ENCODE measurements around the gene PLD5. TPM values are rescaled to one million over a fixed set of nuclear protein-coding genes. Genes with fewer than 3 reads are reported as not detected.

PLD5 gene
- total RNA-seq, 1 donor from 2014 or later = 0.24 TPM

DNA sequence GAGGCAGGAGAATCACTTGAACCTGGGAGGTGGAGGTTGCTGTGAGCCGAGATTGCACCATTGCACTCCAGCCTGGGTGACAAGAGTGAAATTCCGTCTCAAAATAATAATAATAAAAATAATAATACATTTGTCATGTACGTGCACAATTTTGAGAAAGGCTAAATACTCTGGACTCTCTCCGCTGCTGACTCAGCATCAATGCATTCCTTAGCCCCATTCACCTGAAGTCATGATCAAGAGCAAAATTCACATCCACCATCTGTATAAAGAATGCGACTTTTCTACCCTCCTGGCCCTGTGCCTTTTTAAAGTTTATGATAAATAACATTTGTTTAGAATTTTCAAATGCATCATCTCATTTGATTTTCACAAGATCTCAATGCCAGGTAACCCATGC lies 490.1 kb downstream of the PLD5 start:
- no peak for DNase-seq (ENCODE audit: low spot score)
- intact Hi-C loops (cut with DNase I) = no loop called here

GRCh38 chr1:242033447-242033846 lies 491.1 kb downstream of the PLD5 start:
- no peak for DNase-seq (ENCODE audit: low spot score)
- intact Hi-C loops (cut with DNase I) = no loop called here
